Activated CD4-positive, alpha-beta T cell treated with anti-CD3 and anti-CD28 coated beads, Interleukin-2, amount 50 U/mL, for 1 hour (primary cell): ENCODE data around the gene ZKSCAN8.

Experiments
- DNase-seq: peaks from one replicate; pipeline ENCODE4 v3.0.0-alpha.2; 2020

ZKSCAN8 gene

DNA sequence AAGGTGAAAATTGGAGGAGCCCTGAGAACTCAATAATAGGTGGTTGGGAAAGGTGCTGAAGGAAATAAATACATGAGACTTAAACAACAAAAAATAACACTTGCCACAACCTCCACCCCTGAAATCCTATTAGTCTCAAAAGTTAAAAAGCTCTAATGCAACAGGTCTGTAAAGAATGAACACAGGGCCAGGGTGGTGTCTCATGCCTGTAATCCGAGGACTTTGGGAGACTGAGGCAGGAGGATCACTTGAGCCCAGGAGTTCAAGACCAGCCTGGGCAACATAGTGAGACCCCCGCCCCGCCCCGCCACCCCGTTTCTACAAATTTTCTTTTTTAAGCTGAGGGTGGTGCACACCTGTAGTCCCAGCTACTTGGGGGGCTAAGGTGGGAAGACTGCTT lies 1.1 kb upstream of the ZKSCAN8 start:
- no peak for DNase-seq

DNA sequence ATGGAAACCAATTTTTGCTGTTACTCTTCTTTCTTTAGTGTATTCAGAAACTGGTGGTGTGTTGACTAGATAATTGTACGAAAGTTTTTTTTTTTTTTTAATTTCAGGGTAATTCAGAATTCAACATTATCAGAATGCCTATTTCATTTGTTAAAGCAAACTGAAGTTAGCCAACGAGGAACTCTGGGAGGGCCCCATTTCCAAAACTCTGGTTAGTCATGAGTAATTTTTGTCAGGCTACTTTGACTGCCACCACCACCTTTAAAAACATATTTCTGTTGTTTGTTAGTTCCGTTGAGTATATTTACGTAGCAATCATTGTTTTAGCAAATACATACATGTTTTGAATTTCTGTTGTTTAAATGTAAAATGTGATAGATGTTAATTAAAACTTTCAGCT lies 763 bp downstream of the ZKSCAN8 start:
- no peak for DNase-seq

- no peak for DNase-seq
Observed at GRCh38 chr6:28145231-28145630, 3.5 kb downstream of the ZKSCAN8 start.

DNA sequence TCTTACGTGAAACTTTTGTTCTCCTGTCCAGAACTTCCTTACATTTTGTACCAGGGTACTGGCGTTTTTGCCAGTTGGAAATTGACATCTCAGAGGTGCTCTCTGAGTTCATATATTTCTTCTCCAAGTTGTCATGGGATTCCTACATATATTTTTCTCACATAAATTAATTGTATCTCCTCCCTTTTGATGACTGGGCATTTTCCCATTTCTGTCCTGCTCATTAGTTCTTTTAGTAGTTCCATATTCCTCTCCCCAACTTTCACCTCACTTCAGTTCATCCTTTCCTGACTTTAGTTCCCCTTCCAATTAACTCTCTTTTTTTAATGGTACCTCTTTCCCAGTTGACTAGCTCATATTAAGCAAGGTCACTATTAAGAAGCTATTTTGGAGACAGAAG lies 10.8 kb downstream of the ZKSCAN8 start:
- no peak for DNase-seq

DNA sequence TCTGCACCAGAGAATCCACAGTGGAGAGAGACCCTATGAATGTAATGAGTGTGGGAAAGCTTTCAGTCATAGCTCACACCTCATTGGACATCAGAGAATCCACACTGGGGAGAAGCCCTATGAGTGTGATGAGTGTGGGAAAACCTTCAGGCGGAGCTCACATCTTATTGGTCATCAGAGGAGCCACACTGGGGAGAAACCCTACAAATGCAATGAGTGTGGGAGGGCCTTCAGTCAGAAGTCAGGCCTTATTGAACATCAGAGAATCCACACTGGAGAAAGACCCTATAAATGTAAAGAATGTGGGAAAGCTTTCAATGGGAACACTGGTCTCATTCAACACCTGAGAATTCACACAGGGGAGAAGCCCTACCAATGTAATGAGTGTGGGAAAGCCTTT lies 11.9 kb downstream of the ZKSCAN8 start:
- DNase-seq = no peak

- no peak for DNase-seq
Observed at GRCh38 chr6:28154357-28154756, 12.7 kb downstream of the ZKSCAN8 start.

DNA sequence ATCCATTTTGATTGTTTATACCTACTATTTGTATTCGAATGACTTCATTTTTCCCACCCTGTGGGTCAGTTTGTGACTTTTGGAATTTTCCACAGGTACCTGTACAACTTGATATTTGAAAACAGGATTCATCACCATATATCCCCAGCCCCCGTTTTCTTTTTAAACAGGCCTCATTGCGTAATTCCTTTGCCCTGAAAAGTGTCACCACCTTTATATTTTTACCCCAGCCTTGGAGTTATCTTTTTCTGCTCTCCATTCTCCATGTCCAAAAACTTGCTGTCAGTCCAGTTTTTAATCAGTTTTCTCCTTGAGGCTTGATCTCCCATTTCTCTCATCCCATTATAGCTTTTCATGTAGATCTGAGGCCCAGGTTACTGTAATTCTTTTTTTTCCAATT lies 16.6 kb downstream of the ZKSCAN8 start:
- DNase-seq = no peak

GRCh38 chr6:28159029-28159607 lies 17.4 kb downstream of the ZKSCAN8 start:
- no peak for DNase-seq

GRCh38 chr6:28160233-28160632 lies 18.6 kb downstream of the ZKSCAN8 start:
- DNase-seq = no peak

DNA sequence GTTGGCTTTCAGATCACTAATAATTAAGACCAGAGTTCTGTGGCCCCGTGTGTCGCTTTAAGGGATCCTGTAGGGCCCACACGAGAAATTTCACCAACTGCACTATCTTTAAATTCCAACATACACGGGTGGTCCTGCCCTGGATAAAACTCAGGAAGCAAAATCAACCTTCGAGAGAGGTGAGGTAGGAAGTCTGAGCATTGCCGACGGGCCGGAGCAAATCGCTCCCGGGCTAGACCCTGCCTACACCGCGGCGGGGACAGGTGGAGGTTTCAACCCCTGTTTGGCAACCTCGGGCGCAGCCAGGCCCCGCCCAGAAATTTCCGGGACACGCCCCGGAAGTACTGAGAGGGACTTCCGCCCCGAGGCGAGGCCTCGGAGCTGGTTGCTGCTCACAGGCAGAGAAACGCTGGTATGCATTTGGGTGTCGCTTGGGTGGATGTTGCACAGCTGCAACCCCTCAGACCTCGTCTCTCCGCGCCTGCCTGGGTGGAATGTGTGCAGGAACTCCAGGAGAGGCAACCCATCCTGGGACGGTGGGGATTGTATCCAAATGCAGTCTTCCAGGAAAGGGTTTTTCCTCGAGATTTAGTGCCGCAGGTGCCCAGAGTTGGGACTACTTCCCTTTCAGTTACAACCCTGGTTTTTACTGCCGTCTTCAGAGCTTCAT lies 19.9 kb downstream of the ZKSCAN8 start:
- peak; percentile 71 for DNase-seq

GRCh38 chr6:28165563-28165962 lies 23.9 kb downstream of the ZKSCAN8 start:
- DNase-seq = no peak

DNA sequence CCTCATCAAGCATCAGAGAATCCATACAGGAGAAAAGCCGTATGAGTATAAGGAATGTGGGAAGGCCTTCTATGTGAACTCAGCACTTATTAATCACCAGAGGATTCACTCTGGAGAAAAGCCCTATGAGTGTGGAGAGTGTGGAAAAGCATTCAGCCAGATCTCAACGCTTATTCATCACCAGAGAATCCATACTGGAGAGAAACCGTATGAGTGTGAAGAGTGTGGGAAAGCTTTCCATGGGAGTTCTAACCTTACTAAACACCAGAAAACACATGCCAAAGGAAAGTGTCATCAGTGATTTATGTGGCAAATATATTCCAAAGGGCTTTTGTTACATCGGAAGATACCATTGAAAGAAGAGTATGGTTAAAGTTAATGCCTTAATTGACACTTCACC lies 25.4 kb downstream of the ZKSCAN8 start:
- DNase-seq = no peak

DNA sequence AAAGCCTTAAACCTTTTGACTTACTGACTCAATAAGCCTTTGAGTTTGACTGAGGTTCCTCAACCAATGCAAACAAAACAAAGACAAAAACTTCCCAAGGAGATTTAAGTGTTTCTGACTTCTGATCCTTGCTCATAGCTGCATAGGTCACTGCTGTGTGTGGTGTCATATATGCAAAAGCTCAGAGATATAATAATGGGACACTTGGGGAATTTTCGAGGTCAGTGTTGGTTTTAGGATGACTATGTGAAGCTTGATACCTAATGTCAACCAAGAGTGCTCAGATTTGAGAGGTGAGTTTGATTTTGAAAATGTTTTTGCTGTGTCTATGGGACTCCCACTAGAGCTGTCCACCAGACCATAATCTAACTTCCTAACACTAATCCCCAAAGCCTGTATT lies 26.2 kb downstream of the ZKSCAN8 start:
- DNase-seq = no peak

- DNase-seq = no peak
Observed at GRCh38 chr6:28171271-28171670, 29.6 kb downstream of the ZKSCAN8 start.

- no peak for DNase-seq
Observed at GRCh38 chr6:28172006-28172405, 30.3 kb downstream of the ZKSCAN8 start.

DNA sequence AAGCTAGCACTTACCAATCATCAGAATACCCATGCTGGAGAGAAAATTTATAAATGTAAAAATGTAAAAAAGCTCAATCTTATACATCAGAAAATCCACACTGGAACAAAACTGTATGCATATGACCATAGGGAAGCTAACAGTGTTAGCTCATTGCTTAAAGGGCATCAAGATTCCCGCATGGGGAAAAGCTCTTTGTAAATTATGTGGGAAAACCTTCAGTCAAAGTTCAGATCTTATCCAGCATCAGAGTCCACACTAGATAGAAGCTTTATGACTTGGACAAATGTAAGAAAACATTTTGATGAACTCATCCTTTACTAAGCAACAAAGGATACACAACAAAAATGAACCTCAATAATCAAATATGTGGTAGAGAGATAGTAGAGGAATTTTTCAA lies 34.7 kb downstream of the ZKSCAN8 start:
- no peak for DNase-seq

DNA sequence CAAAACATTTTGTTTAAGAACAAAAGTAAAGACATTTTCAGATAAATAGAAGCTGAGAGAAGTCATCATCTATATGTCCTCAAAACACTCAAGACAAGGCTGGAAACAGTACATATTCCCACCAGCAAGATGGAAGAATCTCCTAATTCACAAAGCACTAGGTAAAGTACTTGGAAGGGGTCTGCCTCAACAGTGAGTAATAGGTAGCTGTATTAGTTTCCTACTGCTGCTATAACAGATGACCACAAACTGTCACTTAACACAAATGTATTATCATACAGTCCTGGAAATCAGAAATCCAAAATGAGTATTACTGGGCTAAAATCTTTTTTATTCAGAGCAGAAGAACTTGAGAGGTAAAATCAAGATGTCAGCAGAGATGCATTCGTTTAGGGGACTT lies 40.6 kb downstream of the ZKSCAN8 start:
- no peak for DNase-seq

GRCh38 chr6:28188111-28188979 lies 46.7 kb downstream of the ZKSCAN8 start:
- DNase-seq = no peak

DNA sequence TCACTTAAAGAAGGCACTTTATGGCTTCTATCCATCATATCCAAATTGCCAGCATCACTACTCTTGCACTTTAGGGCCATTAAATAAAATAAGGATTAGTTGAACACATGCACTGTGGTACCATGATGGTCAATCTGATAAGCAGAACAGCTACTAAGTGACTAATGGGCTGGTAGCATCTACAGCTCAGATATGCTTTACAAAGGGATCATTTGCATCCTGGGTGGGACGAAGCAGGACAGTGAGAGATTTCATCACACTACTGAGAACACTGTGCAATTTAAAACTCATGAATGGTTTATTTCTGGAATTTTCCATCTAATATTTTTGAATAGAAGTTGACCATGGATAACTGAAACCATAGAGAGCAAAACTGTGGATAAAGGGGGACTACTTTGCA lies 58.3 kb downstream of the ZKSCAN8 start:
- DNase-seq = no peak

- no peak for DNase-seq
Observed at GRCh38 chr6:28203201-28203600, 61.5 kb downstream of the ZKSCAN8 start.

DNA sequence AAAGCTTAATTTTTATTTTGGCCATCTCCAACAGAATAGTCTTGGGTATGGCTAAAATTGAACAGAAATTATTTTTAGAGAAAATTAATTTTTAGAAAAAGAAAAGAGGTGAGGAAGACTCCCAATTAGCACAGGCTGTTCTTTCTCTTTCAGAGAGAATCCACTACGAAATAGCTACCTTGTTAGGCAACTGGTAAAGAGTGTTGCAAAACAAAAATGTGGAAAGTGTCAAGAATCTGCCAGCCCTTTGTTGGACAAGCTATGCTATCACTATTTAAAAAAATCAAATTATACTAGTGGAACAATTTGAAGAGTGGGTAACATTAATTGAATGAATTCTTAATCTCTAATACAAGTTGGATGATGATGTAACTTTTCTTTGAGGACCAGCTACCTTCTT lies 64.2 kb downstream of the ZKSCAN8 start:
- DNase-seq = no peak

- no peak for DNase-seq
Observed at GRCh38 chr6:28206527-28206926, 64.8 kb downstream of the ZKSCAN8 start.

GRCh38 chr6:28206928-28207509 lies 65.3 kb downstream of the ZKSCAN8 start:
- DNase-seq = no peak
